HUES64 (cell line): Measurements from ENCODE around the gene RPS26.
"Not testable (repeated sequence)": the region's sequence is repeated elsewhere in the genome, so short reads cannot be mapped to it uniquely, and the experiment has no call there.

ENCODE experiments used
- H3K27ac ChIP-seq: 2 replicates; pipeline ENCODE4 v1.7.0; 2013; ENCODE audit warnings: low read depth, low read length, inconsistent platforms
- H3K27me3 ChIP-seq: 2 replicates; pipeline ENCODE4 v1.6.1; 2013; ENCODE audit warnings: mild to moderate bottlenecking, low read length; ENCODE audit not compliant: insufficient read depth
- H3K36me3 ChIP-seq: 2 replicates; pipeline ENCODE4 v1.6.1; 2013; ENCODE audit warnings: mild to moderate bottlenecking, low read length; ENCODE audit not compliant: insufficient read depth
- H3K4me1 ChIP-seq: 2 replicates; pipeline ENCODE4 v1.6.1; 2013; ENCODE audit warnings: mild to moderate bottlenecking, low read length, moderate library complexity; ENCODE audit not compliant: insufficient read depth
- H3K4me3 ChIP-seq: 2 replicates; pipeline ENCODE4 v1.5.1; 2013; ENCODE audit warnings: mild to moderate bottlenecking, low read length, moderate library complexity
- H3K9ac ChIP-seq: 2 replicates; pipeline ENCODE4 v1.6.1; 2013; ENCODE audit warnings: mild to moderate bottlenecking, low read depth, low read length
- H3K9me3 ChIP-seq: 2 replicates; pipeline ENCODE4 v1.6.1; 2013; ENCODE audit warnings: low read depth, low read length; ENCODE audit not compliant: insufficient read depth
- WGBS: fragments of 150-250, 120-280 bp; methylation state at CpG from one replicate; pipeline ENCODE4 v1.1.7; 2013; ENCODE audit warnings: missing lambda C conversion rate; 5-methylcytosine and 5-hydroxymethylcytosine counted together

Gene RPS26

GRCh38 chr12:56028511-56029165, 13.1 kb upstream of the RPS26 start:
- H3K9ac ChIP-seq = no peak overlapping the region
- H3K27ac ChIP-seq = no peak overlapping the region
- H3K36me3 ChIP-seq = peaks cover 76% of the 10 kb centered on the region
- no peaks in the 10 kb centered on the region for H3K27me3 ChIP-seq
- no peak overlapping the region for H3K4me3 ChIP-seq
- H3K4me1 ChIP-seq = no peaks in the 10 kb centered on the region
- H3K9me3 ChIP-seq = no peaks in the 10 kb centered on the region
- WGBS = 76% methylated on average over 5 of the region's 5 CpGs

GRCh38 chr12:56029166-56029519, 12.6 kb upstream of the RPS26 start:
- no peak overlapping the region for H3K9ac ChIP-seq
- no peaks in the 10 kb centered on the region for H3K9me3 ChIP-seq
- H3K4me1 ChIP-seq = no peaks in the 10 kb centered on the region
- no peak overlapping the region for H3K27ac ChIP-seq
- peaks cover 76% of the 10 kb centered on the region for H3K36me3 ChIP-seq
- no peak overlapping the region for H3K4me3 ChIP-seq
- H3K27me3 ChIP-seq = no peaks in the 10 kb centered on the region

GRCh38 chr12:56029666-56030293, 11.9 kb upstream of the RPS26 start:
- H3K9me3 ChIP-seq = no peaks in the 10 kb centered on the region
- no peak overlapping the region for H3K27ac ChIP-seq
- H3K9ac ChIP-seq = no peak overlapping the region
- 94% methylated on average over 6 of the region's 6 CpGs for WGBS
- H3K36me3 ChIP-seq = peaks cover 77% of the 10 kb centered on the region
- no peaks in the 10 kb centered on the region for H3K4me1 ChIP-seq
- H3K27me3 ChIP-seq = no peaks in the 10 kb centered on the region
- no peak overlapping the region for H3K4me3 ChIP-seq

- H3K36me3 ChIP-seq = peaks cover 72% of the 10 kb centered on the region
These were observed 9.7 kb upstream of the RPS26 start for GRCh38 chr12:56031987-56032386.

GRCh38 chr12:56034586-56035332, 7.0 kb upstream of the RPS26 start:
- Histone ChIP-seq H3K4me3 (no peak overlapping the region), H3K27me3 (no peaks in the 10 kb centered on the region), H3K9ac (no peak overlapping the region), H3K36me3 (peaks cover 54% of the 10 kb centered on the region), H3K27ac (no peak overlapping the region), H3K9me3 (no peaks in the 10 kb centered on the region), H3K4me1 (0 out of 2 replicates have a peak, but pooled peaks cover 3% of the 10 kb centered on the region)
- WGBS = 94% methylated on average over 21 of the region's 21 CpGs

More at GRCh38 chr12:56031987-56032386, 9.7 kb upstream of the RPS26 start:
- H3K4me1 ChIP-seq = no peaks in the 10 kb centered on the region
- H3K9ac ChIP-seq = no peak overlapping the region
- H3K27me3 ChIP-seq = no peaks in the 10 kb centered on the region
- H3K4me3 ChIP-seq = no peak overlapping the region
- WGBS = 93% methylated on average over 1 of the region's 1 CpG
- no peaks in the 10 kb centered on the region for H3K9me3 ChIP-seq
- H3K27ac ChIP-seq = no peak overlapping the region

GRCh38 chr12:56037161-56037560, 4.6 kb upstream of the RPS26 start:
- no peak overlapping the region for H3K4me3 ChIP-seq
- no peaks in the 10 kb centered on the region for H3K27me3 ChIP-seq
- WGBS = 83% methylated on average over 2 of the region's 2 CpGs
- peaks cover 43% of the 10 kb centered on the region for H3K36me3 ChIP-seq
- no peak overlapping the region for H3K27ac ChIP-seq
- H3K9me3 ChIP-seq = no peaks in the 10 kb centered on the region
- H3K4me1 ChIP-seq = peaks cover 6% of the 10 kb centered on the region; the same call in 1 of the 2 replicates
- H3K9ac ChIP-seq = no peak overlapping the region

- H3K9ac ChIP-seq = 0 out of 2 replicates have a peak overlapping the region, but pooled peaks have one; percentile 17
- no peak overlapping the region for H3K27ac ChIP-seq
- H3K4me1 ChIP-seq = peaks cover 6% of the 10 kb centered on the region; the same call in 1 of the 2 replicates
- no peaks in the 10 kb centered on the region for H3K9me3 ChIP-seq
- 79% methylated on average over 2 of the region's 2 CpGs for WGBS
- peaks cover 41% of the 10 kb centered on the region for H3K36me3 ChIP-seq
- no peaks in the 10 kb centered on the region for H3K27me3 ChIP-seq
- H3K4me3 ChIP-seq = no peak overlapping the region
These were observed 3.6 kb upstream of the RPS26 start for GRCh38 chr12:56038022-56038655.

GRCh38 chr12:56040151-56040550, 1.6 kb upstream of the RPS26 start:
- Histone ChIP-seq H3K36me3 (peaks cover 45% of the 10 kb centered on the region), H3K9me3 (no peaks in the 10 kb centered on the region), H3K9ac (no peak overlapping the region), H3K4me1 (peaks cover 6% of the 10 kb centered on the region; the same call in 1 of the 2 replicates), H3K27ac (no peak overlapping the region), H3K4me3 (no peak overlapping the region), H3K27me3 (no peaks in the 10 kb centered on the region)
- 95% methylated on average over 1 of the region's 1 CpG for WGBS

- H3K9ac ChIP-seq = peak overlapping the region; percentile 33; the same call in 1 of the 2 replicates
- H3K36me3 ChIP-seq = peaks cover 44% of the 10 kb centered on the region
- H3K27me3 ChIP-seq = no peaks in the 10 kb centered on the region
- peak overlapping the region; percentile 49 for H3K4me3 ChIP-seq
- WGBS = 56% methylated on average over 11 of the region's 14 CpGs
- H3K4me1 ChIP-seq = peaks cover 6% of the 10 kb centered on the region; the same call in 1 of the 2 replicates
- H3K27ac ChIP-seq = peak overlapping the region; percentile 79; the same call in 1 of the 2 replicates
- no peaks in the 10 kb centered on the region for H3K9me3 ChIP-seq
These were observed 661 bp upstream of the RPS26 start for GRCh38 chr12:56040963-56041551.

GRCh38 chr12:56042430-56042813, 704 bp downstream of the RPS26 start:
- H3K4me3 ChIP-seq = peak overlapping the region; percentile 84
- H3K36me3 ChIP-seq = peaks cover 40% of the 10 kb centered on the region
- not testable (repeated sequence) for H3K27me3 ChIP-seq, H3K4me1 ChIP-seq, H3K9me3 ChIP-seq
- H3K27ac ChIP-seq = peak overlapping the region; percentile 95
- peak overlapping the region; percentile 98 for H3K9ac ChIP-seq
- WGBS = 1% methylated on average over 19 of the region's 20 CpGs
